Hematopoietic multipotent progenitor cell treated with erythropoietin and hydrocortisone succinate and interleukin-3 and kit ligand, for 4 days (in vitro differentiated cells): Measurements from ENCODE around the gene RPA3.

Source experiments
- DNase-seq: peaks from one replicate; pipeline ENCODE4 v3.0.0-alpha.2; 2015

RPA3 gene

GRCh38 chr7:7650682-7651206, 67.7 kb downstream of the RPA3 start:
- no peak for DNase-seq

- no peak for DNase-seq
These were observed 70.8 kb downstream of the RPA3 start for GRCh38 chr7:7647495-7648036.

GRCh38 chr7:7642081-7642480, 76.3 kb downstream of the RPA3 start:
- peak; percentile 17 for DNase-seq

GRCh38 chr7:7641129-7641663, 77.2 kb downstream of the RPA3 start:
- DNase-seq, result no peak

- DNase-seq, result peak; percentile 100
These were observed 77.9 kb downstream of the RPA3 start, which contains the start of gene UMAD1 for GRCh38 chr7:7640221-7641128. TSS of gene UMAD1 (plus strand) at chr7:7640752. CDS start at chr7:7673372, 32,620 bp downstream.

- DNase-seq, result peak; percentile 61
These were observed 78.6 kb downstream of the RPA3 start for GRCh38 chr7:7639847-7640220.

GRCh38 chr7:7639421-7639820, 79.0 kb downstream of the RPA3 start:
- no peak for DNase-seq

- no peak for DNase-seq
These were observed 87.6 kb downstream of the RPA3 start for GRCh38 chr7:7630626-7631329.

- no peak for DNase-seq
These were observed 89.9 kb downstream of the RPA3 start for GRCh38 chr7:7628476-7628875.

GRCh38 chr7:7620644-7621210, 97.7 kb downstream of the RPA3 start:
- DNase-seq, result no peak

GRCh38 chr7:7620236-7620635, 98.2 kb downstream of the RPA3 start:
- DNase-seq, result no peak

GRCh38 chr7:7618410-7618809, 100.0 kb downstream of the RPA3 start:
- no peak for DNase-seq

GRCh38 chr7:7617550-7617949, 100.9 kb downstream of the RPA3 start:
- DNase-seq, result peak; percentile 23

- peak; percentile 24 for DNase-seq
These were observed 104.2 kb downstream of the RPA3 start for GRCh38 chr7:7614018-7614741.

- no peak for DNase-seq
These were observed 105.2 kb downstream of the RPA3 start for GRCh38 chr7:7613210-7613609.

- no peak for DNase-seq
These were observed 105.9 kb downstream of the RPA3 start for GRCh38 chr7:7612519-7612918.

GRCh38 chr7:7609330-7609729, 109.1 kb downstream of the RPA3 start:
- no peak for DNase-seq

- no peak for DNase-seq
These were observed 111.4 kb downstream of the RPA3 start for GRCh38 chr7:7607010-7607409.

- peak; percentile 75 for DNase-seq
These were observed 122.2 kb downstream of the RPA3 start for GRCh38 chr7:7596176-7596575.

GRCh38 chr7:7595451-7595850, 123.0 kb downstream of the RPA3 start:
- DNase-seq, result peak; percentile 80
